HG03066 (cell line): ENCODE data around the gene CEP76.
"Not testable (repeated sequence)": the region's sequence is repeated elsewhere in the genome, so short reads cannot be mapped to it uniquely, and the experiment has no call there.

Source experiments
- ATAC-seq: cut with Tn5 transposase; IDR thresholded peaks from one replicate; pipeline ENCODE4 v1.9.1; 2021; ENCODE audit warnings: low read depth; ENCODE audit not compliant: unreplicated experiment

The CEP76 gene

DNA sequence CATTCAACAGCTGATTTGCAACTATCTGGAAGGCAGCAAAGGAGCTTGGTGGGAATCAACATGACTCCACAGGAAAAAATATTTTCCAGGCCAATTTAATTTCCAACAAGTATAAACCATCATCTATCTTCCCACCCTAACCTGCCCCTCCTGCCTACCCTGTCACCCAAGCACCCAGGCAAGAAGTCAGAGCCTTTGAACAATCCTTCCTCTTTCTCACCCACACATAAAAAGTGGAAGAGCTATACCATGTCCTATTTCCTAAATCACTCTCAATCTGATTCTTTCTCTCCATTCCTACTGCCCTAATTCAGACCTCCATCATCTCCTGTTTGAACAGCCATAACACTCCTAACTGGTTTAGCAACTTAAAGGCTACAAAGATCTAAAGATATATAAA lies 57.3 kb downstream of the CEP76 start:
- ATAC-seq, result no peak

GRCh38 chr18:12643756-12644155 lies 58.8 kb downstream of the CEP76 start:
- ATAC-seq, result not testable (repeated sequence)

- ATAC-seq, result no peak
These were observed 61.7 kb downstream of the CEP76 start for GRCh38 chr18:12640881-12641200.

DNA sequence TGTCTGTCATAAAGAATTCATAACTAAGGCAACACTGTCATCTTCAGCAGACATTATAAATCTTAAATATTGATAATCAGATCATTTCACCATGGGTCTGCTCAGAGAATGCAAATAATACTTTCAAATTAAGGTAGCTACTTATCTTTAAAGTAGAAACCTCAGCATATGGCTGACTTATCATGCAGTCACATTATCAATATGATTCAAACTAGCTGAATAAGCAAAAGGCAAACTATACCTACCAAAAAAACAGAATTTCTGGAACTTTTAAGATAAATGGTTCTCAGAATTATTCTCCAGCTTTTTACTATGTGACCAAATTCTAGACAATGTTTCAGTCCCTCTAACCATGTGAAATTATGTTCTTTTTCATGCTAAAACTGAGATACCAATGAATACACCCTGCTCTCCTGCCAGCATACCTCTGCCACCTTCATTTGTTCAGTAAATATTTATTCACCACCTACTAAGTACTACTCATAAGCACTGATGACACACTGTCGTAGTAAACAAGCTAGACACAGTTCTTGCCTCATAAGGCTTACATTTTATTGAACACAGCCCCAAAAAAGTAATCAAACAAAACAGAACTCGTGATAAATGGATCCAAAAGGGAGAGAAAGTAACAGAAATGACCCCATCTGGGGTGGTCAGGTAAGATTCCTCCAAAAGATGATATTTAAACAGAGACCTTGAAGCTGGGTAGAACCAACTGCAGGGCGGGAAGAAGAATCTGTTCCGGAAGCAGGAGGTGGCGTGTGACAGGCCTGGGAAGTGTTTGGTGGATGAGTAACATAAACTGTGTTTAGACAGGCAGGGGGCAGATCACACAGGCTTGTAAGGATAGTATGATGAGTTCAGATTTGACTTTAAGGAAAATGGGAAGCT lies 62.3 kb downstream of the CEP76 start:
- ATAC-seq, result no peak

- no peak for ATAC-seq
These were observed 63.8 kb downstream of the CEP76 start for GRCh38 chr18:12638644-12639124.

- no peak for ATAC-seq
These were observed 64.5 kb downstream of the CEP76 start for GRCh38 chr18:12637901-12638643.

DNA sequence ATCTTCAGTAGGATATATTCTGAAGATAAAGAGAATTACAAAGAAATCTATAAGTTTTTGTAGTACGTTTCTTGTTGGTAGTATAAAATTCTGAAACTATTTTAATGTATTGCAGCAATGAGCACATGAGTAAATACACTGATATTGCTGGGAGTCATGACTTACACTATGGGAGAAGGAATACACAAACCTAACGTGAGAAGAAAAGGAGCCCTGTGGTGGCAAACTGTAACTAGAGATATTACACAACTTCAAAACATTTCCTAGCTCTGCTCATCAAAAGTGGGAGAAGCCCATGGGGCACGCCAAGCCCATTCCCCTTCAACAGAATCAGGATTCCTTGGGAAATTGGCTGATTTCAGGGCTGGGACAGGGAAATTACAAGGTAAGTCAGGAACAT lies 65.1 kb downstream of the CEP76 start:
- no peak for ATAC-seq

- no peak for ATAC-seq
These were observed 70.6 kb downstream of the CEP76 start for GRCh38 chr18:12631831-12632477.

DNA sequence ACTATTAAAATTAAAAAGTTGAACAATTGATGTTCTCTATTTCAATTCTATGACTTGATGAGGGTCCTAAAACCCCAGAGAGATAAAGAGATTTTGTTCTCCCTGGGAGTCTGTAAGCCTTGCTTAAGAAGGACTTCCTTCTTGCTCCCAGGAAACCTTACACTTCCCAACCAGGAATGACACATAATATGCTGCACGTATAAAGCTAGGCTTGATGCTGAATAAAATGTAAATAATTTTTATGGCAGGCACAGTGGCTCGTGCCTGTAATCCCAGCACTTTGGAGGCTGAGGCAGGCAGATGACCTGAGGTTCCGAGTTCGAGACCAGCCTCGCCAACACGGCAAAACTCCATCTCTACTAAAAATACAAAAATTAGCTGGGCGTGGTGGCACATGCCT lies 72.4 kb downstream of the CEP76 start:
- ATAC-seq, result no peak

- no peak for ATAC-seq
These were observed 73.5 kb downstream of the CEP76 start for GRCh38 chr18:12628706-12629702.

DNA sequence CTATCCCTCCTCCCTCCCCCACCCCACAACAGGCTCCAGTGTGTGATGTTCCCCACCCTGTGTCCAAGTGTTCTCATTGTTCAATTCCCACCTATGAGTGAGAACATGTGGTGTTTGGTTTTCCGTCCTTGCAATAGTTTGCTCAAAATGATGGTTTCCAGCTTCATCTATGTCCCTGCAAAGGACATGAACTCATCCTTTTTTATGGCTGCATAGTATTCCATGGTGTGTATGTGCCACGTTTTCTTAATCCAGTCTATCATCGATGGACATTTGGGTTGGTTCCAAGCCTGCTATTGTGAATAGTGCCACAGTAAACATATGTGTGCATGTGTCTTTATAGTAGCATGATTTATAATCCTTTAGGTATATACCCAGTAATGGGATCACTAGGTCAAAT lies 75.3 kb downstream of the CEP76 start:
- not testable (repeated sequence) for ATAC-seq

- no peak for ATAC-seq
These were observed 77.3 kb downstream of the CEP76 start for GRCh38 chr18:12625241-12625640.
